ENCODE results near the gene RBPMS2. TPM values are rescaled to one million over a fixed set of nuclear protein-coding genes. Genes with fewer than 3 reads are reported as not detected.

Gene RBPMS2
- polyA plus RNA-seq, 2 of the 4 experiments (the other 2 are of a cell fraction), result 3.0 to 8.7 TPM

DNA sequence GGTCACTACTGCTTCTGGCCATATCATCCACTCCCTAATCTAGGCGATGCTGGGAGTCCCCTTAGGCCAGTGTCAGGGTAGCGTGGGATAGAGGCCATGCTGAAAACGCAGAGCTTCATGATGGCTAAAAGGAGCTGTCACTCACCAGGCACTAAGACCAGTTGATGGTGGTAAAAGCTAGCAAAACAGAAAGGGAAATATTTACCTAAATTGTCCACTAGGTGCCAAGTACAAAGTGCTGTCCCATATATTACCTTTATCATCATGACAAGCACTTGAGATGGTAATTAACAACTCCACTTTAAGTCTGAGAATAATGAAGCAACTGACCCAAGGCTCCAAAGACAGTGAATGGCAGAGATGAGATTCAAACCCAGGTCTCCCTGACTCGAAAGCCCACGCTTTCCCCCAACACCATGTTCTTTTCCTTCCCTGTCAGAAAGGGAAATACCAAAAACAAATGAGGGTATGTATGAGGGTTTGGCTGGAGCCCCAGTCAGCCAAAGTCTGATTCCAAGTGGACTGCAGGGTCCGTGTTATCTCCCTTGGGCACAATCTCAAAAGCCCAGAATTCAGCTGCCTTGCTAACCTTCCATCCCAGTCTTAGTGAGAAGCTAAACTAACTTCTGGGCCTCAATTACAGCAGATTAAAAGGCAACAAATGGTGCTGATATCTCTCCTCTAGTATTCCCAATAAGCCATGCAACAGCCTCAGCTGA, 84.7 kb downstream of the RBPMS2 start:
- WGBS (ENCODE audit: missing lambda C conversion rate), result 89% methylated on average over 6 of the region's 6 CpGs
- H3K9me3 ChIP-seq, result no peaks in the 10 kb centered on the region
- no peak for DNase-seq (ENCODE audit: low read depth in 1 of 2, low spot score in 1 of 2)
- peaks cover 14% of the 10 kb centered on the region for H3K4me1 ChIP-seq
- TF ChIP-seq, protein P1, sequence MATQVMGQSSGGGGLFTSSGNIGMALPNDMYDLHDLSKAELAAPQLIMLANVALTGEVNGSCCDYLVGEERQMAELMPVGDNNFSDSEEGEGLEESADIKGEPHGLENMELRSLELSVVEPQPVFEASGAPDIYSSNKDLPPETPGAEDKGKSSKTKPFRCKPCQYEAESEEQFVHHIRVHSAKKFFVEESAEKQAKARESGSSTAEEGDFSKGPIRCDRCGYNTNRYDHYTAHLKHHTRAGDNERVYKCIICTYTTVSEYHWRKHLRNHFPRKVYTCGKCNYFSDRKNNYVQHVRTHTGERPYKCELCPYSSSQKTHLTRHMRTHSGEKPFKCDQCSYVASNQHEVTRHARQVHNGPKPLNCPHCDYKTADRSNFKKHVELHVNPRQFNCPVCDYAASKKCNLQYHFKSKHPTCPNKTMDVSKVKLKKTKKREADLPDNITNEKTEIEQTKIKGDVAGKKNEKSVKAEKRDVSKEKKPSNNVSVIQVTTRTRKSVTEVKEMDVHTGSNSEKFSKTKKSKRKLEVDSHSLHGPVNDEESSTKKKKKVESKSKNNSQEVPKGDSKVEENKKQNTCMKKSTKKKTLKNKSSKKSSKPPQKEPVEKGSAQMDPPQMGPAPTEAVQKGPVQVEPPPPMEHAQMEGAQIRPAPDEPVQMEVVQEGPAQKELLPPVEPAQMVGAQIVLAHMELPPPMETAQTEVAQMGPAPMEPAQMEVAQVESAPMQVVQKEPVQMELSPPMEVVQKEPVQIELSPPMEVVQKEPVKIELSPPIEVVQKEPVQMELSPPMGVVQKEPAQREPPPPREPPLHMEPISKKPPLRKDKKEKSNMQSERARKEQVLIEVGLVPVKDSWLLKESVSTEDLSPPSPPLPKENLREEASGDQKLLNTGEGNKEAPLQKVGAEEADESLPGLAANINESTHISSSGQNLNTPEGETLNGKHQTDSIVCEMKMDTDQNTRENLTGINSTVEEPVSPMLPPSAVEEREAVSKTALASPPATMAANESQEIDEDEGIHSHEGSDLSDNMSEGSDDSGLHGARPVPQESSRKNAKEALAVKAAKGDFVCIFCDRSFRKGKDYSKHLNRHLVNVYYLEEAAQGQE (IDR thresholded peaks at IDR 0.05), result no peak
- peak in 1 of 2 experiments; percentile 7; a peak in 1 of 5 replicates for TF ChIP-seq RAD21 (conservative IDR thresholded peaks at IDR 0.05 in 1 of 2, IDR thresholded peaks at IDR 0.05 in 1 of 2)
- TF ChIP-seq, protein P2, sequence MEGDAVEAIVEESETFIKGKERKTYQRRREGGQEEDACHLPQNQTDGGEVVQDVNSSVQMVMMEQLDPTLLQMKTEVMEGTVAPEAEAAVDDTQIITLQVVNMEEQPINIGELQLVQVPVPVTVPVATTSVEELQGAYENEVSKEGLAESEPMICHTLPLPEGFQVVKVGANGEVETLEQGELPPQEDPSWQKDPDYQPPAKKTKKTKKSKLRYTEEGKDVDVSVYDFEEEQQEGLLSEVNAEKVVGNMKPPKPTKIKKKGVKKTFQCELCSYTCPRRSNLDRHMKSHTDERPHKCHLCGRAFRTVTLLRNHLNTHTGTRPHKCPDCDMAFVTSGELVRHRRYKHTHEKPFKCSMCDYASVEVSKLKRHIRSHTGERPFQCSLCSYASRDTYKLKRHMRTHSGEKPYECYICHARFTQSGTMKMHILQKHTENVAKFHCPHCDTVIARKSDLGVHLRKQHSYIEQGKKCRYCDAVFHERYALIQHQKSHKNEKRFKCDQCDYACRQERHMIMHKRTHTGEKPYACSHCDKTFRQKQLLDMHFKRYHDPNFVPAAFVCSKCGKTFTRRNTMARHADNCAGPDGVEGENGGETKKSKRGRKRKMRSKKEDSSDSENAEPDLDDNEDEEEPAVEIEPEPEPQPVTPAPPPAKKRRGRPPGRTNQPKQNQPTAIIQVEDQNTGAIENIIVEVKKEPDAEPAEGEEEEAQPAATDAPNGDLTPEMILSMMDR (IDR thresholded peaks at IDR 0.05), result peak; percentile 8; the same call in 1 of the 3 replicates
- TF ChIP-seq, protein P3, sequence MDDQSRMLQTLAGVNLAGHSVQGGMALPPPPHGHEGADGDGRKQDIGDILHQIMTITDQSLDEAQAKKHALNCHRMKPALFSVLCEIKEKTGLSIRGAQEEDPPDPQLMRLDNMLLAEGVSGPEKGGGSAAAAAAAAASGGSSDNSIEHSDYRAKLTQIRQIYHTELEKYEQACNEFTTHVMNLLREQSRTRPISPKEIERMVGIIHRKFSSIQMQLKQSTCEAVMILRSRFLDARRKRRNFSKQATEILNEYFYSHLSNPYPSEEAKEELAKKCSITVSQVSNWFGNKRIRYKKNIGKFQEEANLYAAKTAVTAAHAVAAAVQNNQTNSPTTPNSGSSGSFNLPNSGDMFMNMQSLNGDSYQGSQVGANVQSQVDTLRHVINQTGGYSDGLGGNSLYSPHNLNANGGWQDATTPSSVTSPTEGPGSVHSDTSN (IDR thresholded peaks at IDR 0.05), result no peak
- TF ChIP-seq HDAC2 (IDR thresholded peaks at IDR 0.05), result no peak
- TF ChIP-seq, protein P4, sequence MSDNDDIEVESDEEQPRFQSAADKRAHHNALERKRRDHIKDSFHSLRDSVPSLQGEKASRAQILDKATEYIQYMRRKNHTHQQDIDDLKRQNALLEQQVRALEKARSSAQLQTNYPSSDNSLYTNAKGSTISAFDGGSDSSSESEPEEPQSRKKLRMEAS (IDR thresholded peaks at IDR 0.05), result no peak
- no peak for TF ChIP-seq NFE2L2 (conservative IDR thresholded peaks at IDR 0.05; ENCODE audit: low read length)
- H3K4me2 ChIP-seq, result no peak overlapping the region
- ChIA-PET CTCF (interaction anchor here (0.6 to 27.3 kb wide), 10 partner anchors 9 to 160 kb away, joined by 3 to 1052 read pairs (median 4); no protein-coding TSS in a partner anchor), POLR2A (no interaction called here)
- ATAC-seq, result peak; percentile 41 to 50; a peak in 3 of 6 replicates
- no peak overlapping the region for H3K27ac ChIP-seq
- FAIRE-seq, result no peak
- no peak overlapping the region for H3K4me3 ChIP-seq

DNA sequence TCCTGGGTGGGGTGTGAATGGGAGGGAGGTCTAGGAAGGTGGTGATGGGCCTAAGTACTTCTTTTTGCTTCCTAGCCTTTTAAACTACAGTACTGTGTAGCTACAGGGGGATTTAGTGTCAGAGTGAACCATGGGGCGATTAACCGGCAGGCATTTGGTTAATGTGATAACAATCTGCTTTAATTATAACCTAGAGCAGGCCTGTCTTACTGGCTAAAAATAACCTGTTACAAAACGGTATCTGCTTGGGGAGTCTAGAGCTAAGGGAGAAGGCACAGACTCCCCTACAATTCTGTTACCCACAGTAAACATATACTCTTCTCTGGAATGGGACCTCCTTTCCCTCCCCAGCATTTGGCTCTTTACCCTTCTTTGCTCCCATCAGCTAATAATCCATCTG, 85.4 kb downstream of the RBPMS2 start:
- Histone ChIP-seq H3K4me1 (peaks cover 14% of the 10 kb centered on the region), H3K4me2 (no peak overlapping the region), H3K27ac (no peak overlapping the region), H3K4me3 (no peak overlapping the region), H3K9me3 (no peaks in the 10 kb centered on the region)
- CTCF ChIA-PET, result interaction anchor here (0.6 to 27.3 kb wide), 11 partner anchors 10 to 596 kb away, joined by 3 to 1052 read pairs (median 3); no protein-coding TSS in a partner anchor
- no peak for FAIRE-seq
- TF ChIP-seq, protein P5, sequence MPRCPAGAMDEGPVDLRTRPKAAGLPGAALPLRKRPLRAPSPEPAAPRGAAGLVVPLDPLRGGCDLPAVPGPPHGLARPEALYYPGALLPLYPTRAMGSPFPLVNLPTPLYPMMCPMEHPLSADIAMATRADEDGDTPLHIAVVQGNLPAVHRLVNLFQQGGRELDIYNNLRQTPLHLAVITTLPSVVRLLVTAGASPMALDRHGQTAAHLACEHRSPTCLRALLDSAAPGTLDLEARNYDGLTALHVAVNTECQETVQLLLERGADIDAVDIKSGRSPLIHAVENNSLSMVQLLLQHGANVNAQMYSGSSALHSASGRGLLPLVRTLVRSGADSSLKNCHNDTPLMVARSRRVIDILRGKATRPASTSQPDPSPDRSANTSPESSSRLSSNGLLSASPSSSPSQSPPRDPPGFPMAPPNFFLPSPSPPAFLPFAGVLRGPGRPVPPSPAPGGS (IDR thresholded peaks at IDR 0.05), result no peak
- TF ChIP-seq NFE2L2 (conservative IDR thresholded peaks at IDR 0.05; ENCODE audit: low read length), result no peak
- TF ChIP-seq TP53 (CRISPR knock-in tag; IDR thresholded peaks at IDR 0.05), result no peak
- TF ChIP-seq, protein P1 (IDR thresholded peaks at IDR 0.05), result no peak
- no peak for TF ChIP-seq BHLHE40 (IDR thresholded peaks at IDR 0.05; ENCODE audit: low read depth, low read length)
- TF ChIP-seq, protein P3 (IDR thresholded peaks at IDR 0.05), result no peak
- no peak for TF ChIP-seq HOXB13 (CRISPR knock-in tag; IDR thresholded peaks at IDR 0.05; ENCODE audit: low read depth)
- TF ChIP-seq CBX8 (IDR thresholded peaks at IDR 0.05), result no peak
- TF ChIP-seq RNF2 (IDR thresholded peaks at IDR 0.05; ENCODE audit: borderline replicate concordance, low read depth), result no peak
- no peak for TF ChIP-seq GATA3 (IDR thresholded peaks at IDR 0.05; ENCODE audit: borderline replicate concordance)
- no peak for TF ChIP-seq CEBPB (IDR thresholded peaks at IDR 0.05)
- no peak for ATAC-seq
- WGBS (ENCODE audit: missing lambda C conversion rate), result 84% methylated on average over 3 of the region's 3 CpGs
- POLR2A ChIA-PET, result no interaction called here
- no peak for DNase-seq (ENCODE audit: low read depth in 1 of 2, low spot score in 1 of 2)
